GM18508 (cell line): ENCODE data around the gene MTA3.
"Not testable (repeated sequence)": the region's sequence is repeated elsewhere in the genome, so short reads cannot be mapped to it uniquely, and the experiment has no call there.

ENCODE experiments used
- ATAC-seq: cut with Tn5 transposase; IDR thresholded peaks from one replicate; pipeline ENCODE4 v1.9.1; 2021; ENCODE audit warnings: moderate number of reproducible peaks; ENCODE audit not compliant: insufficient read depth, unreplicated experiment

MTA3 gene

DNA sequence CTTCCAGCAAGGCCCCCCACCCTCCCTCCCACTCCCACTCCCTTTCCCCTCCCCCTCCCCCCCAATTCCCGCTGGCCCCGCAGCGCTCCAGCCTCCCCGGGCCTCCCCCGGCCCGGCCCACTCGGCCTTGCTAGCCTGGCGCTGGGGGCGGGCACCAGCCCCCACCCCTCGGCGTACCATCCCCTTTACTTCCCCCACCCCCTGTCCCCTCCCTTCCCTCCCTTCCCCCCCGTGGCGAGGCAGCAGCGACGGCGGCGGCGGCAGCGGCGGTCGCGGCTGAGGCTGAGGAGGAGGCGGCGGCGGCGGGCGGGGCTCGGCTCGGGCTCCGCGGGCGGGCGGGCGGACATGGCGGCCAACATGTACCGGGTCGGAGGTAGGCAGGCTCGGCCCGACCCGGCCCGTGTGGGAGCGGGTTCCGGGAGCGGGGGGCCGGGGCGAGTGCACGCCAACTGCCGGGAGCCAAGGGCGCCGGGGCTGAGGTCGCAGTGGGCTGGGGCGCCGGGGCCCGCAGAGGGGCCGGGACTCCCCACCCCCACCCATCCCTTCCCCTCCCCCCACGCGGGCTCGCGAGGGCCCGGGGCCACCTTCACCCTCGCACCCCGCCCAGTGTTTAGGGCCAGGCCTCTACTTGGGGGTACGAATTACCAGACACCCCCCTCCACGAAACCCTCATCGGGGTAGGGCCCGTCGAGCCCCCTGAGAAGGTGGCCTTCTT is at the start of gene MTA3:
TSS of gene MTA3 (plus strand) at position 232 of the 715 bp plus-strand sequence. CDS start at position 346, 114 bp downstream.
- ATAC-seq, result no peak

DNA sequence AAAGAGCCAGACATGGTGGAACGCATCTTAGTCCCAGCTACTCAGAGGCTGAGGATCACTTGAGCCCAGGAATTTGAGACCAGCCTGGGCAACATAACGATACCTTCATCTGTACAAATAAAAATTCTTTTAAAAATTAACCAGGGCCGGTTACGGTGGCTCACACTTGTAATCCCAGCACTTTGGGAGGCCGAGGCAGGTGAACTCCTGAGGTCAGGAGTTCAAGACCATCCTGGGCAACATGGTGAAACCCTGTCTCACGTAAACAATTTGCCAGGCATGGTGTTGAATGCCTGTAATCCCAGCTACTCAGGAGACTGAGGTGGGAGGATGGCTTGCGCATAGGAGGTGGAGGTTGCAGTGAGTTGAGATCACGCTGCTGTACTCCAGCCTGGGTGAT is 48.8 kb upstream of the MTA3 start:
- no peak for ATAC-seq

DNA sequence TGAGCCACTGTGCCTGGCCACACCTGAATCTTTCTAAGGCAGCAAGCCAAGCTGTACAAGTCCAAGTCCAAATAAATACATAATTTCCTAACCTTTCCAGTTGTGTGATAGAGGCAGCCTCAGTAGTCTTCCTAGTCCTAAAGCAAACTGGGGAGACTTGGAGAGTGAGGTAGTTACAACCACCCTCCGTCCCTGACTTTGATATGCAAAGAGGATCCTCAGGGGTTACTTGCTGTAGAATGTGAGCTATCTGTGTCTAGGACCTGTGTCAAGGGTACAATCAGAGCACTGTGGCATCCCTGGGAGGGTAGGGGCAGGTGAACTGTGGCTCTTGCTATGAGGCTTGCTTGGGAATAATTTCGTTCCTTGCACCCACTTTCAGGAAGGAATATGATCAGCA is 46.4 kb upstream of the MTA3 start:
- no peak for ATAC-seq

GRCh38 chr2:42523341-42523740 is 45.1 kb upstream of the MTA3 start:
- no peak for ATAC-seq

DNA sequence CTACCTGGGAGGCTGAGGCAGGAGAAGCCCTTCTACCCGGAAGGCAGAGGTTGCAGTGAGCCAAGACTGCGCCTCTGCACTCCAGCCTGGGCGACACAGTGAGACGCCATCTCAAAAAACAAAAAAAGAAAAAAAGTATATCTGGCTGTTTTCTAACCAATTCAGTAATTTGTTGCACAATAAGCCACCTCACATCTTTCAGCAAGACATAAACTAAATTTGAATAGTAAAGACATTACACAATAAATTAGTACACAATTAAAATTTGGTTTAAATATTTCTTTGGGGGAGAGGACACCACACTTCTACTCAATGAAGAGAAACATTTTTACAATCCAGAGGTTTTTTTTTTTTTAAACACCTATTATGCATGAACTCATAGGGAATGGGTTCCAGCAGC is 36.0 kb upstream of the MTA3 start:
- ATAC-seq, result no peak

- ATAC-seq, result no peak
Measured at GRCh38 chr2:42537493-42537892, 30.9 kb upstream of the MTA3 start.

DNA sequence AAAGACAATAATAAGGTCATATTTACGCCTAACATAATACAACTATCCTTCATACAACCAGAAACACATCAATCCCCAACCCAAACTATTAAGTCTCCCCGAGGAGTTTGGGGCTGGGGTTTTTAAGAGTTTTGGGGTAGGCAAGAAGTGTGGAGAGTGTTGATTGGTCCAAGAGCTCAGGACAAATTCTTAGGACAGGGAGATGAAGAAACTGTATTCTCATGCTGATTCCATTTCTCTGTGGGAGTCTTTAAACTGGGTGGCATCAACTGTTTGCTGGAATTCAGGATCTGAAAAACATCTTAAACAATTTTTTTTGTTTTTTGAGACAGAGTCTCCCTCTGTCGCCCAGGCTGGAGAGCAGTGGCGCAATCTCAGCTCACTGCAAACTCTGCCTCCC is 25.6 kb upstream of the MTA3 start:
- no peak for ATAC-seq

DNA sequence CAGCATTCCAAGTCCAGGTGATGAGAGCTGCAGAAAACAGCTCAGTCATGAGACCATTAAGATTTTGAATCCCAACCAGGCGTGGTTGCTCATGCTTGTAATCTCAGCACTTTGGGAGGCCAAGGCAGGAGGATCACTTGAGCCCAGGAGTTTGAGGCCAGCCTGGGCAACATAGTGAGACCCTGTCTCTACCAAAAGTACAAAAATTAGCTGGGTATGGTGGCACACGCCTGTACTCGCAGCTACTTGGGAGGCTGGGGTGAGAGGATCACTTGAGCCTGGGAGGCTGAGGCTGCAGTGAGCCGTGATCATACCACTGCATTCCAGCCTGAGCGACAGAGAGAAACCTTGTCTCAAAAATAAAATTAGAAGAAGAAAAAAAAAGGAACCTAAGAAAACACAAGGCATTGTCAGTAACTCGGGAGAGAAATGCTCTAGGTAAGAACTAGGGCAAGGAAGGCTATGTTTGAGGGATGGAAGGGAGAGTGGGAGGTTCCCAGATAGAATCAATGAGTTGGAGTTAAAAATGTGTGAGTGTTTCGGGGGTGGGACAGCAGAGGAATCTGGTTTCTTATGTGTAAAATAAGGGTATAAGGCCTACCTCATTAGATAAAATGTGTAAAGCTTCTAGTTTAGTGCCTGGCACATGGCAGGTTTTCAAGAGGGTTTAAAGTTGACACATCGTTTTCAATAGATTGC is 23.3 kb upstream of the MTA3 start:
- ATAC-seq, result no peak

DNA sequence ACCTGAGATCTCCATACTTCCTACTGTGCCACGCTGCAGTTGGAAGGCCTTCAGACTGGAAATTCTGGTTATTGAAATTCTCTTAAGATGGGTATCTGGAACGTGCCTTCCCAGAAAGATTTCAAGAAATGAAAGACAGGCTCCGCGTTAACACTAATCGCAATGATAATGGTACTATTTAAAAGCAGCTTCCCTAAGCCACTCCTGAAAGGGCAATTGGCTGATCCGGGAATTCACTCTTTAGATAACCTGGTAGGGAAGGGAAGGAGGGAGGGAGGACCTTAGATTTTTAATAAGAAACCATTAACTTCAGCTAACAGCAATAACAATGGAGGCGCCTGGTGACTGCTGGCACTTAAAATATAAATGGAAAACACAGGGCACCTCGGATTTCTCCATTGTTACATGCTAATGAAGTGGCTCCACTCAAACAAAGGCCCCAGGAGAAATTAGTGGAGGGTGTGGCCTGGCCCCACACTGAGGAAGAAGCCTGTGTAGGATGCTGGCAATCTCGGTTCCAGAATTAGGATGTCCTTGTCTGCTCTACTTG is 22.5 kb upstream of the MTA3 start:
- ATAC-seq, result no peak

- no peak for ATAC-seq
Measured at GRCh38 chr2:42547014-42547413, 21.4 kb upstream of the MTA3 start.

GRCh38 chr2:42547446-42548295 is 20.8 kb upstream of the MTA3 start:
- ATAC-seq, result no peak

- ATAC-seq, result no peak
Measured at GRCh38 chr2:42550870-42551269, 17.6 kb upstream of the MTA3 start.

DNA sequence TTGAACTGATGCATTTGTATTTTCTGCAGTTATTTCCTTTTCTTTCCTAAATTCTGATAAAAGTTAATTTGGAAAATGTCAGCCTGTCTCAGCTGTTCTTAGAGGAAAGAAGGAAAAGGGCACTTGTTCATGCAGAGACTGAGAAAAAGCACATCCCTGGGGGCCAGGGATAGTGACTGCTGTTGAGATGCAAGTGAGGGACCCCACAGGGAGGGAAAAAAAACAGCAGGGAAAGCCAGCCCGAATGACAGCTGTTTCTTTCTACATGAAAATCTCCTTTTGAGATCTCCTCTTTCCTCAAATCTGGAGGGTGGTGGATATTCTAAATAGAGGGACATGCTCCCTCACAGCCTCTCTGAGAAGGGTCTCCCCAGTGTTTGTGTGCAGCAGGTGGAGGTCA is 14.0 kb upstream of the MTA3 start:
- ATAC-seq, result no peak

DNA sequence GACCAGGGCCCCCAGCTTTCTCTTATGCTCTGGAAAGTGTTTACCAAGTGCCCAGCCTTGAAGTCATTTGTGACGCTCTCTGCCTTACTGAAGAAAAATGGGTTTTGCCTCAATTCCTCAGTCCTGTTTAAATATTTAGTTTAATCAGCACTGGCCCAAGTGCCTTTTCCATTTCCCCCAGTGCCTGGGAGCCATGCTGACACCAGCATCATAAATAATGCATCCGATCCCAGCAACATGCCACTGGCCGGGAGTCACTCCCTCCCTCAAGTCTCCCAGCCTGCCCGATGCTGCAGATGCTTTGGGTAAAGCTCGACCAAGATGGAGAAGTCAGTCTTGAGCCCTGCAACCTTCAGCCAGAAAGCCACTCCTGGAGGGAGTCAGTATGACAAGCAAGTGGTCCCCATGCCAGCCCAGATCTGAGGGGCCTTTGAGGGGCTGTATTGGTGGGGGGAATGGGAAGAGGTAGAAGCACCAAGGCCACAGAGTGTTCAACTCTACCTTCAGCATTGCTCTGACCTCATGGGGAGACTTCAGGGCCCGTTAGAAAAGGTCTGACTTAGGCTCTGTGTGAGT is 12.0 kb upstream of the MTA3 start:
- no peak for ATAC-seq

- no peak for ATAC-seq
Measured at GRCh38 chr2:42557306-42557705, 11.1 kb upstream of the MTA3 start.

DNA sequence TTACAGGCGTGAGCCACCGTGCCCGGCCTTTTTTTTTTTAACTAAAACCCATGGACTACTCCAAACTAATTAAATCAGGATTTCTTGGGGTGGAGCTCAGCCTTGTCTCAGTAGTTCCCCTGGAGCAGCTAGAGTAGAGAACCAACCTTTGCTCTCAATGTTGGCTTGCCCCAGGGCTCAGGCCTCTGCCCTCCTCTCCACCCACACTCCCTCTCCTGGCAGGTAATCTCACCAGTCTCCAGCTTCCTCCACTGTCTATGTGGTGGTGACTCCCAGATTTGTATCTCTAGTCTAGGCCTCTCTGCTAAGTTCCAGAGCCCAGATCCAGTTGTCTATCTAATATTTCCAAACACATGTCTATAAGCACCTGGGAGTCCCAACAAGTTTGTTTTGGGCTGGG is 9.6 kb upstream of the MTA3 start:
- no peak for ATAC-seq

DNA sequence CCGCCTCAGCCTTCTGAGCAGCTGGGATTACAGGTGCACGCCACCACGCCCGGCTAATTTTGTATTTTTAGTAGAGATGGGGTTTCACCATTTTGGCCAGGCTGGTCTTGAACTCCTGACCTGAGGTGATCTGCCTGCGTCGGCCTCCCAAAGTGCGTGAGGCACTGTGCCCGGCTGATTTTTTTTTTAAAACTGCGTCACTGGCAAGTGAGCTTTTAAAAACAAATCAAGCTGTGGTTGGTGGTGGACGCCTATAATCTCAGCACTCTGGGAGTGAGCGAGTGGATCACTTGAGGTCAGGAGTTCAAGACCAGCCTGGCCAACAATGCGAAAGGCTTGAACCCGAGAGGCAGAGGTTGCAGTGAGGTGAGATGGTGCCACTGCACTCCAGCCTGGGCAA is 8.3 kb upstream of the MTA3 start:
- not testable (repeated sequence) for ATAC-seq

DNA sequence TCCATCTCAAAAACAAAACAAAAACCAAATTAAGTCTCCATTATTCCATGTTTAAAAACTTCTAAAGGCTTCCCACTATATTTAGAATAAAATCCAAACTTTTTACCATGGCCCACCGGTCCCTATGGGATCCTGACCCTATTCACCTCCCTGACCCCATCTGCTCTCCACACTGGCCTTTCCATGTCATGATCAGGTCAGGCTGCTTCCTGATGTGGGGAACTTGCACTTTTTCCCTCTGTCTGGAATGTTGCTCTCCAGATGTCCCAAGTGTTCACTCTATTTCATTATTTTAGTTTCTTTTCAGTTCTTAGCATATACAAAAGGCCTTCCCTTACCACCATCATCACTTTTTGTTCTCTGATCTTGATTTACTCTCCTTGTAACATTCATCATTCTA is 7.5 kb upstream of the MTA3 start:
- ATAC-seq, result no peak

DNA sequence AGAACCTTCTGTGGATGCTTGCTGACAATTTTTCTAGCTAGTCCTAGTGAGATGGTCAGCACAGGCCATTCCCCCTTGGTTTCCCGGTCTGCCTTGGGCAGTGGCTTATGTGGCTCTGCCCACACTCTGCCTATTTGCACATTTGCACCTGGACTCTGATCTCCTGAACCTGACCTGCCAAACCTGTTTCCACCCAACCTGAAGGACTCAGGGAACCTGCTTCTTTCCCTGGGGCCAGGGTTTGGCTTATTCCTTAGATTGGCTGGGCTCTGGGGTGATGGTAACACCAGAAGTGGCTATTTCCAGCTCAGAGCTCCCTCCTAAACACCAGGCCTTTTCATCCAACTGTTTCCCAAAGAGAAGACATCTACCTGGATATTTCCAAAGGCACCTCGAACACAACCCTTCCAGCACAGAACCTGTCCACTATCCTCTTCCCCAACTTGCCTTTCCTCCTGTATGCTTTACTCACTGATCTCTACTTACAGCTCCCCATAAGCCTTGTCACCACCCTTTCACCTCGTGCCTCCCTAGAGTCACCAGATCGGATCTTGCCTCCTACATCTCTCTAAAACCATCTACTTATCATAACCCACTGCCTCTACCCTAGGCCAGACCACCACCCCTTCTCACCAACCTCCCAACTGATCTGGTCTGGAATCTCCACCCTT is 5.8 kb upstream of the MTA3 start:
- ATAC-seq, result no peak

DNA sequence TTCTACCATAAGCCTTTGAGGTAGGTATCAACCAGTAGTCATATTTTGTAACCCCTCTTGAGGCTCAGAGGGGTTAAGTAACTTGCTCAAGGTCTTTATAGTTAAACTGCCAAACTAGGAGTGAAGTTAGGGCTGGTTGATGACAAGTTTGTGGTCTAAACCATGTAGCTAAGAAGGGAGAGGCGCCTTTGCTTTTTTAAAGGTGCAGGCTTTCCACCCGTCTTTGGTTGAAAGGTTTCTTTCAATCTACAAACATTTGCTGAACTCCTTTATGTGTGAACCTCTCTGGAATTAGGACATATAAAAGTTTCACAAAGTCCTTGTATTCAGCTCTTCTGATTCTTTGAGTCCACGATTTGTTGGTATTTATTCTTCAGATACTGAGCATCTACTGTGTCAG is 2.4 kb upstream of the MTA3 start:
- ATAC-seq, result no peak
